Hepatic stellate cell (primary cell): ENCODE data around the gene ZNRF3.
"Not testable (repeated sequence)": the region's sequence is repeated elsewhere in the genome, so short reads cannot be mapped to it uniquely, and the experiment has no call there.

Source experiments
- DNase-seq: peaks from one replicate; pipeline ENCODE4 v3.0.0; 2011; ENCODE audit warnings: low spot score

The ZNRF3 gene

GRCh38 chr22:28984482-28985158 is 101.2 kb downstream of the ZNRF3 start:
- no peak for DNase-seq

GRCh38 chr22:28985581-28986290 is 102.4 kb downstream of the ZNRF3 start:
- no peak for DNase-seq

- no peak for DNase-seq
Measured at GRCh38 chr22:28986366-28986765, 103.0 kb downstream of the ZNRF3 start.

GRCh38 chr22:28988457-28988856 is 105.1 kb downstream of the ZNRF3 start:
- DNase-seq, result no peak

- no peak for DNase-seq
Measured at GRCh38 chr22:28989035-28989464, 105.7 kb downstream of the ZNRF3 start.

- DNase-seq, result no peak
Measured at GRCh38 chr22:28989484-28989883, 106.1 kb downstream of the ZNRF3 start.

GRCh38 chr22:28989912-28990311 is 106.5 kb downstream of the ZNRF3 start:
- DNase-seq, result no peak

- DNase-seq, result no peak
Measured at GRCh38 chr22:28992565-28993356, 109.4 kb downstream of the ZNRF3 start.

GRCh38 chr22:28994522-28994921 is 111.2 kb downstream of the ZNRF3 start:
- no peak for DNase-seq

GRCh38 chr22:28995551-28995950 is 112.2 kb downstream of the ZNRF3 start:
- DNase-seq, result no peak

- DNase-seq, result no peak
Measured at GRCh38 chr22:28997342-28997741, 114.0 kb downstream of the ZNRF3 start.

GRCh38 chr22:28998681-28999080 is 115.3 kb downstream of the ZNRF3 start:
- no peak for DNase-seq

GRCh38 chr22:28999510-28999909 is 116.1 kb downstream of the ZNRF3 start:
- DNase-seq, result no peak

GRCh38 chr22:28999919-29000556 is 116.7 kb downstream of the ZNRF3 start:
- no peak for DNase-seq

GRCh38 chr22:29000641-29001040 is 117.3 kb downstream of the ZNRF3 start:
- no peak for DNase-seq

GRCh38 chr22:29002603-29003002 is 119.2 kb downstream of the ZNRF3 start:
- no peak for DNase-seq

GRCh38 chr22:29003552-29003951 is 120.2 kb downstream of the ZNRF3 start:
- no peak for DNase-seq

- no peak for DNase-seq
Measured at GRCh38 chr22:29003975-29004646, 120.7 kb downstream of the ZNRF3 start.

- DNase-seq, result no peak
Measured at GRCh38 chr22:29004647-29005371, 121.4 kb downstream of the ZNRF3 start.

- not testable (repeated sequence) for DNase-seq
Measured at GRCh38 chr22:29005754-29006153, 122.4 kb downstream of the ZNRF3 start.

GRCh38 chr22:29006346-29006745 is 123.0 kb downstream of the ZNRF3 start:
- DNase-seq, result no peak
